DND-41 (cell line): ENCODE results near the gene AP3D1.

ENCODE experiments used
- ATAC-seq: fragments of 200-7000 bp; cut with Tn5 transposase; 3 replicates; pipeline ENCODE4 v1.9.1; 2021; ENCODE audit warnings: low read depth; ENCODE audit not compliant: insufficient read depth
- DNase-seq: peaks from one replicate; pipeline ENCODE4 v3.0.0-alpha.2; 2020
- H2AFZ ChIP-seq: 2 replicates; pipeline ENCODE4 v1.6.0; 2012; ENCODE audit warnings: low read depth, low read length
- H3K27ac ChIP-seq: 2 replicates; pipeline ENCODE4 v1.5.1; 2012; ENCODE audit warnings: low read length, inconsistent platforms
- H3K27me3 ChIP-seq: fragments of 200-600 bp; sonication (generic); 2 replicates; pipeline ENCODE4 v1.6.0; 2012; ENCODE audit warnings: low read length, mild to moderate bottlenecking, inconsistent platforms; ENCODE audit not compliant: insufficient read depth, poor library complexity
- H3K36me3 ChIP-seq: 2 replicates; pipeline ENCODE4 v1.5.1; 2012; ENCODE audit warnings: low read length, inconsistent platforms; ENCODE audit not compliant: insufficient read depth
- H3K4me1 ChIP-seq: 2 replicates; pipeline ENCODE4 v1.5.1; 2012; ENCODE audit warnings: mild to moderate bottlenecking, low read length; ENCODE audit not compliant: insufficient read depth
- H3K4me2 ChIP-seq: 2 replicates; pipeline ENCODE4 v1.6.0; 2012; ENCODE audit warnings: mild to moderate bottlenecking, moderate library complexity, low read length, inconsistent platforms; ENCODE audit not compliant: insufficient read depth
- H3K4me3 ChIP-seq, 2 experiments: fragments of 200-600 bp in 1 of 2; shearing (Covaris generic) in 1 of 2; 2 replicates each; pipeline ENCODE4 v1.5.1; 2012 to 2016; ENCODE audit warnings: inconsistent platforms in 2 of 2, low read length in 2 of 2, mild to moderate bottlenecking in 2 of 2, low read depth in 1 of 2, moderate library complexity in 1 of 2
- H3K79me2 ChIP-seq: 2 replicates; pipeline ENCODE4 v1.6.0; 2012; ENCODE audit warnings: low read length, inconsistent platforms; ENCODE audit not compliant: insufficient read depth
- H3K9ac ChIP-seq: 2 replicates; pipeline ENCODE4 v1.6.0; 2012; ENCODE audit warnings: low read depth, mild to moderate bottlenecking, inconsistent platforms, low read length, moderate library complexity
- H3K9me3 ChIP-seq: 2 replicates; pipeline ENCODE4 v1.5.1; 2012; ENCODE audit warnings: low read length, moderate library complexity, mild to moderate bottlenecking, inconsistent platforms; ENCODE audit not compliant: insufficient read depth, severe bottlenecking
- H4K20me1 ChIP-seq: 2 replicates; pipeline ENCODE4 v1.6.0; 2012; ENCODE audit warnings: low read length; ENCODE audit not compliant: insufficient read depth
- EZH2 ChIP-seq: IDR thresholded peaks from 3 replicates; pipeline ENCODE4 v1.6.1; 2012; ENCODE audit warnings: borderline replicate concordance, low read depth, mild to moderate bottlenecking, moderate library complexity, low read length, inconsistent platforms; ENCODE audit not compliant: severe bottlenecking
- TF ChIP-seq, protein P1 (sequence below): IDR thresholded peaks from 2 replicates; pipeline ENCODE4 v1.5.1; 2012; ENCODE audit warnings: borderline replicate concordance, low read length, moderate library complexity, mild to moderate bottlenecking; ENCODE audit not compliant: poor library complexity, severe bottlenecking; ENCODE audit errors: extremely low read depth

Gene AP3D1

DNA sequence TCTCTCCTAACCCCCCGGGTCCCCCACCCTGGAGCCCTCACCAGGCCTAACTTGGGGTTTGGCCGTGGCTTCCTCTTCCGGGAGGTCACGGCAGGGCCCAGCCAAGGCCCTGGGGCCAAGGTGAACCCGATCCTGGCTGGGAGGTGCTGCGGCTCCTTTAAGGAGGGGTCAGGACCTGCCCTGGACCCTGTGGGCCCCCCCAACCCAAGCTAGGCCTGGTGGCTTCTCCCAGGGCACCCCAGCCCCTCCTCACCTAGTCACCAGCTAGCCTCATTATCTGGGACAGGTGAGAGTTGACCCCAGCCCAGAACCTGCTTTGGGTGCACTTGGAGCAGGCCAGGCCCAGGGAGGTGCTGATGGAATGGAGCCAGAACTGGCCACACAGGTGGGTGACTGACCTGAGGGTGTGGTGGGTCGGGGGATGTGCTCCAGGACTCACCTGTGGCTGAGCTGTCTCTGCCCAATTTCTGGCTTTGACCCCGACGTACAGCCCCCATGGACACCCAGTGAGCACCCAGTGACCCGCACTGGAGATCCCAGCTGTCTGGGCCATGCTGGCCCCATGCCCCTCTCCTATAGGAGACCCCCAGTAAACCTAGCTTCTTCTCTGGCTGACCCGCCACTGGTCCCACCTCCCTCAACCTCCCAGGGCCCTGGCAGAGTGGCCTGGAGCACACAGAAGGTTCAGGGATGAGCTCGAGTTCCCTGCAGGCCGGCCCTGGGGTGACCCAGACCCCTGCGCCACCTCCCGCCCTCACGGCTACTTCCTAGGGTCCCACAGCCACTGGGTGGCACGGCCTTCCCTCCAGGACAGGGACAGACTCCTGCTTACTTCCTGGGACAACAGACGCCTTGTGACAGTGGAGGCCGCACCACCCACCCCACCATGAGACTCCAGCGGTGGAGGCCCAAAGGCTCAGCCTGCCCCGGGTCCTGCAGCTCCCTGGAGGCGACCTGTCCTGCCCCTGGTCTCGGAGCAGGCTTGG lies 93.6 kb downstream of the AP3D1 start:
- DNase-seq = no peak
- Histone ChIP-seq H3K4me1 (peaks cover 43% of the 10 kb centered on the region), H3K9me3 (no peaks in the 10 kb centered on the region), H2AFZ (no peak overlapping the region), H3K27ac (peak overlapping the region; percentile 22; the same call in 1 of the 2 replicates), H3K27me3 (no peaks in the 10 kb centered on the region), H3K4me2 (no peak overlapping the region), H3K9ac (no peak overlapping the region), H3K79me2 (peaks cover 12% of the 10 kb centered on the region), H4K20me1 (no peaks in the 10 kb centered on the region), H3K4me3 (no peak overlapping the region), H3K36me3 (no peaks in the 10 kb centered on the region)
- TF ChIP-seq, protein P1, sequence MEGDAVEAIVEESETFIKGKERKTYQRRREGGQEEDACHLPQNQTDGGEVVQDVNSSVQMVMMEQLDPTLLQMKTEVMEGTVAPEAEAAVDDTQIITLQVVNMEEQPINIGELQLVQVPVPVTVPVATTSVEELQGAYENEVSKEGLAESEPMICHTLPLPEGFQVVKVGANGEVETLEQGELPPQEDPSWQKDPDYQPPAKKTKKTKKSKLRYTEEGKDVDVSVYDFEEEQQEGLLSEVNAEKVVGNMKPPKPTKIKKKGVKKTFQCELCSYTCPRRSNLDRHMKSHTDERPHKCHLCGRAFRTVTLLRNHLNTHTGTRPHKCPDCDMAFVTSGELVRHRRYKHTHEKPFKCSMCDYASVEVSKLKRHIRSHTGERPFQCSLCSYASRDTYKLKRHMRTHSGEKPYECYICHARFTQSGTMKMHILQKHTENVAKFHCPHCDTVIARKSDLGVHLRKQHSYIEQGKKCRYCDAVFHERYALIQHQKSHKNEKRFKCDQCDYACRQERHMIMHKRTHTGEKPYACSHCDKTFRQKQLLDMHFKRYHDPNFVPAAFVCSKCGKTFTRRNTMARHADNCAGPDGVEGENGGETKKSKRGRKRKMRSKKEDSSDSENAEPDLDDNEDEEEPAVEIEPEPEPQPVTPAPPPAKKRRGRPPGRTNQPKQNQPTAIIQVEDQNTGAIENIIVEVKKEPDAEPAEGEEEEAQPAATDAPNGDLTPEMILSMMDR = no peak
- TF ChIP-seq EZH2 = no peak
- no peak for ATAC-seq

DNA sequence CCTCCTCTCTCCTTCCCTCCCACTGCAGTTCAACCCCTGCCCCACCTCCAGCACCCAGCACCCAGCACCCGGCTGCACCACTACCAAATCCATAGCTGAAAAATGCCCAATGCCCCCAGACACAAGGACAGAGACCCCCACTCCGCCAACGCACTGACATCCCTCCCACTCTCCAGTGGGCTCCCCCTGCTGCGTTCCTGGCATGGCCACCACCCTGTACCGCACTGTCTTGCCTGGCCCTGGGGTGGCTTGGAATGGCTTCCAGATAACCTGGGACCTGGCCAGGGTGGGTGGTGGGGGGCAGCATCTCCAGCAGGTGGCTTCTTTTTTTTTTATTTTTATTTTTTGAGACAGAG lies 94.6 kb downstream of the AP3D1 start:
- H3K4me3 ChIP-seq = no peak overlapping the region; a peak in 1 of 4 replicates
- H3K36me3 ChIP-seq = no peaks in the 10 kb centered on the region
- no peaks in the 10 kb centered on the region for H3K27me3 ChIP-seq
- ATAC-seq (no peak), DNase-seq (no peak)
- H3K9me3 ChIP-seq = no peaks in the 10 kb centered on the region
- H3K4me1 ChIP-seq = peaks cover 43% of the 10 kb centered on the region
- peak overlapping the region; percentile 43; the same call in 1 of the 2 replicates for H3K4me2 ChIP-seq
- H3K9ac ChIP-seq = no peak overlapping the region
- TF ChIP-seq, protein P1 = no peak
- TF ChIP-seq EZH2 = no peak
- H3K79me2 ChIP-seq = peaks cover 6% of the 10 kb centered on the region
- H2AFZ ChIP-seq = no peak overlapping the region
- H3K27ac ChIP-seq = peak overlapping the region; percentile 64
- H4K20me1 ChIP-seq = no peaks in the 10 kb centered on the region

DNA sequence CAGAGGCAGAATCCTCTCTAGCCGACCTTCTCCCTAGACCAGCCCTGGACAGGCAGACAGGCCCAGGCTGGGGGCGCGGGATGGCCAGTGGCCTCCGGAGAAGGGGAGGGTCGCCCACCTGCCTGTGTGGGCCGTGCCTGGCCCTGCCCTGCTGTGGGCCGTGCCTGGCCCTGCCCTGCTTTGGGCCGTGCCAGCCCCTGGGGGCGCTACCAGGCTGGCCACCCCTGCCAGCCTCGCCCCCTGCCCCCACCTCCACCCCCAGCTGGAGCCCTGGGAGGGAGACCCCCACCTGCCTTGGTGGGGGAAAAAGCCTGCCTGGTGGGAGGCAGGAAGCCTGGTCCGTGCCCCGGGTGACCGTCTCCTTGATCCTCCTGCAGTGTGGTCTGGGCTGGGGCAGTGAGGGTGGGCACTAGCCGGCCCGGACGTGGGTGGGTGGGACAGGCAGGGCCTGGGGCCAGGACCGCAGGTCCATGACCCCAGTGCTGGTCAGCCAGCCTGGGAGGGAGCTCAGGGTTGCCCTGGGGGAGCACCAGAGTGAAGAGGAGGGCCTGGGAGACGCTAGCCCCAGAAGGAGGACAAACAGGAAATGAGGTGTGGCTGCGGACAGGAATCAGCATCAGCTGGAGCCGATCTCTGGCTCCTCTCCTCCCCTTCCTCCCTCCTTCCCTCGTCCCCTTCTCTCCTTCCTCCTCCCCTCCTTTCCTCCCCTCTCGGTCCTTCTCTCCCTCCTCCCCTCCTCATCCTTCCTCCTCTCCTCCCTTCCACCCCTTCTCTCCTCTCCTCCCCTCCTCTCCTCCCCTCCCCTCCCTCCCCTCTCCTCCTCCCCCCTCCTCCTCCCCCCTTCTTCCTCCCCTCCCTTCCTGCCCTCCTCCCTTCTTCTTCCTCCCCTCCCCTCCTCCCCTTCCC lies 95.2 kb downstream of the AP3D1 start:
- H3K4me2 ChIP-seq = 0 out of 2 replicates have a peak overlapping the region, but pooled peaks have one; percentile 37
- peak; percentile 65 for DNase-seq
- H2AFZ ChIP-seq = no peak overlapping the region

More for the DNA sequence above, 95.2 kb downstream of the AP3D1 start:
- Histone ChIP-seq H3K4me3 (no peak overlapping the region), H3K4me1 (peaks cover 48% of the 10 kb centered on the region), H3K79me2 (peaks cover 6% of the 10 kb centered on the region), H3K9me3 (no peaks in the 10 kb centered on the region), H3K9ac (peak overlapping the region; percentile 16; the same call in 1 of the 2 replicates), H4K20me1 (no peaks in the 10 kb centered on the region), H3K36me3 (no peaks in the 10 kb centered on the region), H3K27ac (peak overlapping the region; percentile 65), H3K27me3 (no peaks in the 10 kb centered on the region)
- TF ChIP-seq, protein P1 = no peak
- TF ChIP-seq EZH2 = no peak
- ATAC-seq = no peak
